ENCODE data around the gene ALG5. TPM values are rescaled to one million over a fixed set of nuclear protein-coding genes. Genes with fewer than 3 reads are reported as not detected.

The ALG5 gene, protein sequence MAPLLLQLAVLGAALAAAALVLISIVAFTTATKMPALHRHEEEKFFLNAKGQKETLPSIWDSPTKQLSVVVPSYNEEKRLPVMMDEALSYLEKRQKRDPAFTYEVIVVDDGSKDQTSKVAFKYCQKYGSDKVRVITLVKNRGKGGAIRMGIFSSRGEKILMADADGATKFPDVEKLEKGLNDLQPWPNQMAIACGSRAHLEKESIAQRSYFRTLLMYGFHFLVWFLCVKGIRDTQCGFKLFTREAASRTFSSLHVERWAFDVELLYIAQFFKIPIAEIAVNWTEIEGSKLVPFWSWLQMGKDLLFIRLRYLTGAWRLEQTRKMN
- 18.5 and 22.2 TPM in 2 replicates for total RNA-seq

DNA sequence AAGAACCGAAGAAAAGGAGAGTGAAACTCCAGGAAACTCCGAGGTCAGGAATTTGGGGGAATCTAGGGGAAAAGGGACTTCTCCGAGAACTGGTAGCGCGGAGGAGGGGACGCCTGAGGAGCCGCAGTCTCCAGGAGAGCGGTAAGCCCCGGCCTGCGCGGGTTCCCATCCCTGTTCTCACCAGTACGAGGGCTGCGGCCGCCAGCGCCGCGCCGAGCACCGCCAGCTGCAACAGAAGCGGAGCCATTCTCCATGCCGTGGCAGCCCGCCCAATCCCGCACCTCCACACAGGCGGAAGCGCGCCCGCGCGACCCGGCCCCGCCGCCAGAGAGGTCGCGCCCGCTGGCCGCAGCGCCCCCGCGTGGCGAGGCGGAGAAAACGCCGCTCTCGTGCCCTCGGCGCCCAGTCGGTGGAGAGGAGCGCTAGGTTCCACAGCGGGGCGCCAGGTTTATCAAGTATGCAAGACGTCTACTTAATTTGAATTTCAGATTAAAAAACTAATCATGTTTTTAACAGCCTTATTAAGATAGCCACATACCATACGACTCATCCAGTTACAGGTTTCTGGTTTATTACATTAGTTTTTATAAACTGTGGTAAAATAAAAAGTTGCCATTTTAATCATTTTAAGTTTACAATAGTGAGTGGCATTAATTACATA, at the start of gene ALG5:
TSS of gene ALG5 (minus strand) at position 287 of the 661 bp plus-strand sequence. CDS start at position 247, 40 bp downstream.

DNA sequence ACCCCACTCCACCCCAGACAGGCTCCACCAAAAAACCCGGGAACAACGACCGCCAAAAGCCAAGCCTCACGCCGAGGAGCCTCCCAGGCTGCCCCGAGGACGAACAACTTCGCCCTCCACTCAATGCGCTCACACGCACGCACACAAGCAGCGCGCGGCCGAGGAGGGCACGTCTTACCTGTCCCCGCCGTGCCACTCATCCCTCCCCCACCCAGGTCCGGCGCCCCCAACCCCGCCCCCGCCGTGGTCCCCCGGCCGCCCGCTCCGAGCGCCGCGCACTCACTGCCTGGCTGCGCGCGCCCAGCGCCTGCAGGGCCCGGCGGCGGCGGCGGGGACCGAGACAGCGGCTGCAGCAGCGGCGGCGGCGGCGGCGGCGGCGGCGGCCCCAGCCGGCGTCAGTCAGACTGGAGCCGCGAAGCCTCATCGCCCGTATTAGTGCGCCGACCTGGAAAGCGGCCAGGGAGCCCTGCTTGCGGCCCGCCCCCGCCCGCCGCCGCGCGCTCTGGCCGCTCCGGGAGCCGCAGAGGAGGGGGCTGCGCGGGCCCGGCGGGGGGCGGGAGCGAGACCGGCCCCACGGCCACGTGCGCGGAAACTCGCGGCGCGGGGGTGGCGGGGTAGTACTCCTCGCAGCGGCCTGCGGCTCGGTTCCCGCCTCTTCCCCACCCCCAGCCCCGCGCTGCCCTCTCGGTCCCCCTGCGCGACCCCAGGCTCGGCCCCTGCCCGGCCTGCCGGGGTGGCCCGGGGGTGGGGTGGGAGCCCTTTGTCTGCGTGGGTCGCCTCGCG, 79.1 kb downstream of the ALG5 start, which contains the start of gene SMAD9:
TSS of gene SMAD9 (minus strand) at position 406 of the 783 bp plus-strand sequence. CDS start 40,549 bp downstream, outside the sequence.

Other genes starting within 250 kb of the ALG5 start
- 1.3 and 1.9 TPM in 2 replicates for gene RFXAP, start 180.1 kb downstream of the ALG5 start, total RNA-seq
- gene SMAD9, start 79.1 kb downstream of the ALG5 start, total RNA-seq = 1.1 and 4.4 TPM in 2 replicates
- 14.8 and 48.2 TPM in 2 replicates for gene EXOSC8, start 1.4 kb upstream of the ALG5 start, total RNA-seq
- gene SUPT20H, start 60.3 kb upstream of the ALG5 start, total RNA-seq = 29.8 and 45.5 TPM in 2 replicates
- not detected in 2 replicates for gene CSNK1A1L, start 106.3 kb upstream of the ALG5 start, total RNA-seq

Data from mesangial cell (primary cell).